Small intestine (tissue), 7 donors: ENCODE measurements around the gene KAT6B. TPM values are rescaled to one million over a fixed set of nuclear protein-coding genes. Genes with fewer than 3 reads are reported as not detected.
A peak's percentile ranks its signal among the peaks of the same experiment; 100 is the strongest.

Experiments
- DNase-seq, 2 donors: peaks; one replicate each; pipeline versions ENCODE4 v3.0.0 to v3.0.0-alpha.2; 2013
- FAIRE-seq: peaks from 2 replicates; lab custom pipeline; 2012; peaks lifted over from hg19 to GRCh38; lab: Jason Lieb, UNC
- H3K27ac ChIP-seq, 3 donors: one replicate each; pipeline ENCODE4 v1.5.1; 2013; ENCODE audit warnings: low read length in 2 of 3, mild to moderate bottlenecking in 2 of 3, control low read depth in 1 of 3, inconsistent platforms in 1 of 3, low read depth in 1 of 3, moderate library complexity in 1 of 3
- H3K27me3 ChIP-seq, 3 donors: one replicate each; pipeline ENCODE4 v1.6.1; 2013; ENCODE audit warnings: low read length in 3 of 3, inconsistent platforms in 1 of 3; ENCODE audit not compliant: control insufficient read depth in 3 of 3, insufficient read depth in 3 of 3
- H3K36me3 ChIP-seq, 3 donors: one replicate each; pipeline ENCODE4 v1.6.1; 2013; ENCODE audit warnings: low read length in 3 of 3, inconsistent platforms in 1 of 3, low read depth in 1 of 3, mild to moderate bottlenecking in 1 of 3, moderate library complexity in 1 of 3; ENCODE audit not compliant: control insufficient read depth in 3 of 3, insufficient read depth in 2 of 3
- H3K4me1 ChIP-seq, 3 donors: one replicate each; pipeline ENCODE4 v1.6.1; 2013; ENCODE audit warnings: low read length in 2 of 3, inconsistent platforms in 1 of 3, low read depth in 1 of 3, mild to moderate bottlenecking in 1 of 3, moderate library complexity in 1 of 3; ENCODE audit not compliant: control insufficient read depth in 3 of 3, insufficient read depth in 2 of 3
- H3K4me3 ChIP-seq, 3 donors: one replicate each; pipeline ENCODE4 v1.5.1; 2013; ENCODE audit warnings: low read length in 3 of 3, control low read depth in 1 of 3, inconsistent platforms in 1 of 3, low read depth in 1 of 3, mild to moderate bottlenecking in 1 of 3, moderate library complexity in 1 of 3
- H3K9me3 ChIP-seq, 2 donors: one replicate each; pipeline ENCODE4 v1.6.1; 2013; ENCODE audit warnings: low read depth in 1 of 2, low read length in 1 of 2; ENCODE audit not compliant: control insufficient read depth in 2 of 2, insufficient read depth in 1 of 2
- WGBS, 3 donors: extraction: QIAGEN DNeasy Blood & Tissue Kit; methylation state at CpG; one replicate each; pipeline ENCODE4 v1.1.7; 2013; 5-methylcytosine and 5-hydroxymethylcytosine counted together
- polyA plus RNA-seq, 4 donors: library from polyadenylated mRNA; stranded (reverse) in 3 of 4; unstranded in 1 of 4; fragments of 200-250 nt in 3 of 4; fragments of 120-200 nt in 1 of 4; gene quantifications; one replicate each; pipeline versions ENCODE4 v1.2.1 to v1.2.3, GENCODE V29; 2013
- donor health status: healthy with polysubstance abuse.
- donor health status: control.
- donor health status: control.
- donor health status: Bipolar disorder and iron deficiency.
- donor health status: healthy.

Gene KAT6B
- polyA plus RNA-seq, 4 donors: 4.6 to 16.2 (median 5.9) TPM

- Histone ChIP-seq H3K4me1 (peaks cover 0 to 2% (median 0%) of the 10 kb centered on the region in 3 donors), H3K9me3 (no peaks in the 10 kb centered on the region), H3K27ac (no peak overlapping the region), H3K4me3 (no peak overlapping the region), H3K36me3 (peaks cover 0 to 5% (median 2%) of the 10 kb centered on the region in 3 donors), H3K27me3 (no peaks in the 10 kb centered on the region)
- DNase-seq (no peak), FAIRE-seq (no peak)
- 84 to 90% (median 88%) methylated on average over 3 of the region's 3 CpGs for WGBS, 3 donors
Observed at GRCh38 chr10:74868392-74868977, 42.1 kb downstream of the KAT6B start.

DNA sequence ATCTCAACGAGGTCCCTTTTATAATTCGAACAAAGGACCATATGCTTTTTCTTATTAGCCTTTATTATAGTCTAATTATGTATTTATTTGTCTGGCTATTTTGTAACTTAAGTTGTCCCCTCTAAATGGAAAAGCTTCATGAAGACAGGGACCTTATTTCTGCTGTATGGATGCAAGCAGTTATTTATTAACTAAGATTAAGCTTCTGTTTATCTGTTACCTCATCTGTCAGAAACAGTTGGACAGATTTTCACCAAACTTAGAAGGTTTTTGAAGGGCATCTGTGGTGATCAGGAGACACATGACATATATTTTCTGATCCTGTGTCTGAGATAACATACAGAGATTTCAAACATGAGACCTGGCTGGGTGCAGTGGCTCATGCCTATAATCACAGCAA, 43.2 kb downstream of the KAT6B start:
- WGBS, 3 donors: 79 to 90% (median 84%) methylated on average over 2 of the region's 2 CpGs
- FAIRE-seq: no peak
- H3K27ac ChIP-seq: no peak overlapping the region
- no peak for DNase-seq
- H3K4me1 ChIP-seq: peaks cover 0 to 2% (median 0%) of the 10 kb centered on the region in 3 donors
- peaks cover 0 to 5% (median 4%) of the 10 kb centered on the region in 3 donors for H3K36me3 ChIP-seq
- no peaks in the 10 kb centered on the region for H3K9me3 ChIP-seq
- H3K4me3 ChIP-seq: no peak overlapping the region
- no peaks in the 10 kb centered on the region for H3K27me3 ChIP-seq

GRCh38 chr10:74870191-74870590, 43.8 kb downstream of the KAT6B start:
- Histone ChIP-seq H3K27me3 (no peaks in the 10 kb centered on the region), H3K36me3 (peaks cover 0 to 5% (median 4%) of the 10 kb centered on the region in 3 donors), H3K9me3 (no peaks in the 10 kb centered on the region), H3K27ac (no peak overlapping the region), H3K4me1 (peaks cover 0 to 2% (median 0%) of the 10 kb centered on the region in 3 donors), H3K4me3 (no peak overlapping the region)
- DNase-seq: no peak
- WGBS, 3 donors: 87 to 93% (median 87%) methylated on average over 1 of the region's 1 CpG
- no peak for FAIRE-seq

DNA sequence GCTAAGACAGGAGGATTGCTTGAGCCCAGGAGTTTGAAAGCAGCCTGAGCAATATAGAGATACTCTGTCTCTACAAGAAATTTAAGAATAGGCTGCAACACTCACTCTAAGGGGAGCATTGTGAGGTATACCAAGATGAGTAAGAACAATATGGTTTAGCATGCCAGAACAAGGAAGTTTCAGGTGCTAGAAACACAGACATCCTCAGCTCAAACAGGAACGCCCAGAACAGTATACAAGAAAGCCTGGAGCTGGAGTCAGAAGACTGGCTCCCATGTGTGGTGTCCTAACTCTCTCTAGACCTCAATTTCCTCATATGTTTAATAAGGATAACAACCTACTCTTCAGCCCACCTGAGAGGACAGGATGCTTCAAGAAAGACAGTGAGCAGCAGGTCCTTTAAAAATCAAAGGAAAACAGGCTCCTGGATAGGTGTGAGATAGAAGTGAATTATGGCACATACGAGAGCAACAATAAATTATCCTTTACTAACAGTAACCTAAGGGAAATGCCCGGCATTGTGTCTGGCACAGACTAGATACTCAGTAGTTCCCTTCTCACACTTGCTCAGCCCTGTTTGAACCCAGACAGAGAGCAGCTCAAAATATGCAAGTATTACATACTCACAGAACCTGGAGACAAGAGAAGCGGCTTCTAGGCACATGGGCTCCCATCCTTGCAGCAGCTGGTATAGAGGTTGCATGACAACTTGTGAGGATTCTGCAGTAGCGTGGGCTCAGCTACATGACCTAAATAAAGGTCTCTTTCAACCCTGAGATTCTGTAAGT, 45.4 kb downstream of the KAT6B start:
- peaks cover 0 to 2% (median 0%) of the 10 kb centered on the region in 3 donors for H3K4me1 ChIP-seq
- 70 to 75% (median 73%) methylated on average over 5 of the region's 5 CpGs for WGBS, 3 donors
- DNase-seq (peak in 1 of 2 donors; percentile 25), FAIRE-seq (no peak)
- H3K27me3 ChIP-seq: no peaks in the 10 kb centered on the region
- H3K9me3 ChIP-seq: no peaks in the 10 kb centered on the region
- H3K27ac ChIP-seq: no peak overlapping the region
- H3K36me3 ChIP-seq: peaks cover 0 to 5% (median 4%) of the 10 kb centered on the region in 3 donors
- no peak overlapping the region for H3K4me3 ChIP-seq

DNA sequence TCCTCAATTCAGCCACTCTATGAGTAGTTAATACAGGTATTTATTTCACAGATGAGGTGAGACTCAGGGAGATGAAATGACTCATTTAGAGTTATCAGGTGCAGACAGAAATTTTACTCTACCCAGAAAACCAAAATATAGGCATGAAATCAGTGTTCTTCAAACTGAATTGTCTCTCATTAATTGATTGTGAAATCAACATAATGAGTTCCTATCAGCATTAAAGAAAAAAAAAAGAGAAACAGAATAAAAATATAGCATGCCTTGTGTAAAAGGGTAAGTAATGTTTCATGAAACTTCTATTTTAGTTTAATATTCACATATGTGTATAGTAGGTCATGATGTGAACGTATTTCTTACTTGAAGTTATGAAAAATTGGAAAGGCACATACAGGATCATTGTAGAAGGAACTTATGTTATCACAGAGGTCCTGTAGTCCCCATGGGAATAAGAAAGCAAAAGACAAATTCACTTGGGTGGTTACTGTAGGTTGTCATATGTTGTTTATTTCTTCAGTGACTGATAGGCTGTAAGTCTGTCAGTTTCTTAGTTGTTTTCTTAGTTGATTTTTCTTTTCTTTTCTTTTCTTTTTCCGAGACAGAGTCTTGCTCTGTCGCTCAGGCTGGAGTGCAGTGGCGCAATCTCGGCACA, 47.5 kb downstream of the KAT6B start:
- peaks cover 0 to 4% (median 0%) of the 10 kb centered on the region in 3 donors for H3K4me1 ChIP-seq
- H3K27ac ChIP-seq: no peak overlapping the region
- no peak for FAIRE-seq
- no peak for DNase-seq
- H3K36me3 ChIP-seq: peaks cover 0 to 5% (median 4%) of the 10 kb centered on the region in 3 donors
- H3K4me3 ChIP-seq: no peak overlapping the region
- no peaks in the 10 kb centered on the region for H3K9me3 ChIP-seq
- no peaks in the 10 kb centered on the region for H3K27me3 ChIP-seq
- 86 to 96% (median 90%) methylated on average over 5 of the region's 5 CpGs for WGBS, 3 donors

- H3K27ac ChIP-seq: no peak overlapping the region
- no peaks in the 10 kb centered on the region for H3K9me3 ChIP-seq
- H3K27me3 ChIP-seq: no peaks in the 10 kb centered on the region
- no peak for DNase-seq
- peaks cover 0 to 5% (median 4%) of the 10 kb centered on the region in 3 donors for H3K36me3 ChIP-seq
- peaks cover 0 to 4% (median 0%) of the 10 kb centered on the region in 3 donors for H3K4me1 ChIP-seq
- no peak for FAIRE-seq
- WGBS, 3 donors: 96 to 100% (median 100%) methylated on average over 1 of the region's 1 CpG
- no peak overlapping the region for H3K4me3 ChIP-seq
Observed at GRCh38 chr10:74874649-74875048, 48.2 kb downstream of the KAT6B start.

- Histone ChIP-seq H3K27me3 (no peaks in the 10 kb centered on the region), H3K4me1 (peaks cover 0 to 4% (median 0%) of the 10 kb centered on the region in 3 donors), H3K36me3 (peaks cover 0 to 5% (median 4%) of the 10 kb centered on the region in 3 donors), H3K4me3 (no peak overlapping the region), H3K27ac (no peak overlapping the region), H3K9me3 (no peaks in the 10 kb centered on the region)
- no peak for FAIRE-seq
- no peak for DNase-seq
Observed at GRCh38 chr10:74875068-74875467, 48.7 kb downstream of the KAT6B start.

DNA sequence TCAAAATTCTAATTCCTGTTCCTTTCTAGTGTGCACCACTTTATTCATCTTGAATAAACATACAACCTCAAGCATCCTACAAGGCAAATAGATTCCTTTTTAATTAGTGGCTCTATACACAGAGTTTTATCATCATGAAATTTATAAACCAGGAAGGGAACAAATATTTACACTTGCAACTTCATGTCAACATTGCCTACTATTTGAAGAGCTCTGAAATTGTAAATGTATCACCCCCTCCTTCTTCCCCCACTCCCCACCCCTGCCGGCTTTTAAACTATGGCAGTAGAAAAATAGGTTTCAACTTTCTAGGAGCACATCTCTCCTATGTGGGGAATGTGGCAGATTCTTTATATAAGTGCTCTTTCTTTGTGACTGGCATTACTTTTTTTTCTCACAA, 49.6 kb downstream of the KAT6B start:
- H3K27ac ChIP-seq: no peak overlapping the region
- peaks cover 0 to 5% (median 4%) of the 10 kb centered on the region in 3 donors for H3K36me3 ChIP-seq
- DNase-seq (peak in 1 of 2 donors; percentile 15), FAIRE-seq (no peak)
- no peak overlapping the region for H3K4me3 ChIP-seq
- no peaks in the 10 kb centered on the region for H3K9me3 ChIP-seq
- 58 to 77% (median 62%) methylated on average over 1 of the region's 1 CpG for WGBS, 3 donors
- H3K27me3 ChIP-seq: no peaks in the 10 kb centered on the region
- H3K4me1 ChIP-seq: peaks cover 0 to 4% (median 0%) of the 10 kb centered on the region in 3 donors
